ENCODE measurements around the gene TAPBPL.

The TAPBPL gene

GRCh38 chr12:6435961-6436715, 15.7 kb upstream of the TAPBPL start:
- DNase-seq (ENCODE audit: low read depth in 2 of 2, low spot score in 1 of 2) = no peak

GRCh38 chr12:6437586-6437985, 14.3 kb upstream of the TAPBPL start:
- DNase-seq (ENCODE audit: low read depth in 2 of 2, low spot score in 1 of 2) = no peak

- DNase-seq (ENCODE audit: low read depth in 2 of 2, low spot score in 1 of 2) = no peak
These were observed 13.5 kb upstream of the TAPBPL start for GRCh38 chr12:6438345-6438744.

GRCh38 chr12:6440391-6440790, 11.5 kb upstream of the TAPBPL start:
- DNase-seq (ENCODE audit: low read depth in 2 of 2, low spot score in 1 of 2) = no peak

DNA sequence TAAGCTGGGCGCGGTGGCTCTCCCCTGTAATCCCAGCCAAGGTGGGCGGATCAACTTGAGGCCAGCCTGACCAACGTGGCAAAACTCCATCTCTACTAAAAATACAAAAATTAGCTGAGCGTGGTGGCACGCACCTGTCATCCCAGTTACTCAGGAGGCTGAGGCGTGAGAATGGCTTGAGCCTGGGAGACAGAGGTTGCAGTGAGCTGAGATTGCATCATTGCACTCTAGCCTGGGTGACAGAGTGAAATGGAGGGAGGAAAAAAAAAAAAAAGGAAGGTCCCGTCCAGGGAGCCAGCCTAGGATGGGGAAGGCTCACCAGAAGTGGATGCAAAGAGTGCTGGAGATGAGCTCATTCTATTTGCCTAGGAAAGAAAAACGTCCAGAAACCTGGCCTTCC, 9.0 kb upstream of the TAPBPL start:
- no peak for DNase-seq (ENCODE audit: low read depth in 2 of 2, low spot score in 1 of 2)

DNA sequence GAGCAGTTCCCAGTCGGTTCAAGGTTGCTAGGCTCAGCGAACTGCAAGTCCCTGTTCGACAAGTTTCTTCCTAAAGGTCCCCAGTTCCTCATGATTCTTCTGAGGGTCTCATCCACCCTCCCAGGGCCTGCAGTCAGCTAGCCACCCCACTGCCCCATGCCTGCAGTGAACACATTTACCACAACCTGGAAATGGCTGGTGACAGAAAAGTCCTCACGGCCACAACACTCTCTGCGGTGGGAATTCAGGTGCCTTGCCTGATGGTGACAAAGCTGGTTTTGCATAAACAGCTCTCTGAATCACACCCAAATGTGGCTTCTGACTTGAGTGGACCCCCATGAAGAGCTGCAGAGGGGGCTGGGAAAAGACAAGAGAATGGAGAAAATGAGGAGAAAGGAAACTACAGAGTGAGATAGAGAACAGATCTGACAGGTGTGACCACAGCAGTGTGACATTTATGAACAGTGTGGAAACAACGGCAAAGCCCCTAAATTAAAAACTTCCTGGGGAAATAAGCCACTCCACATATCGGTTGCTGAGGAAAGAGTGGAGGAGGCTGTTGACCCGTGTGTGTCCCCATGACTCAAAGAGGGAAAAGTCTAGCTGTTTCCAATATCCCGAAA, 8.4 kb upstream of the TAPBPL start:
- DNase-seq (ENCODE audit: low read depth in 2 of 2, low spot score in 1 of 2) = no peak

- DNase-seq (ENCODE audit: low read depth in 2 of 2, low spot score in 1 of 2) = no peak
These were observed 7.8 kb upstream of the TAPBPL start for GRCh38 chr12:6444031-6444430.

GRCh38 chr12:6444704-6445688, 6.8 kb upstream of the TAPBPL start, which contains the start of gene CD27:
Gene CD27 (plus strand): TSS chr12:6444955. CDS start chr12:6445096, 141 bp downstream.
- no peak for DNase-seq (ENCODE audit: low read depth in 2 of 2, low spot score in 1 of 2)

DNA sequence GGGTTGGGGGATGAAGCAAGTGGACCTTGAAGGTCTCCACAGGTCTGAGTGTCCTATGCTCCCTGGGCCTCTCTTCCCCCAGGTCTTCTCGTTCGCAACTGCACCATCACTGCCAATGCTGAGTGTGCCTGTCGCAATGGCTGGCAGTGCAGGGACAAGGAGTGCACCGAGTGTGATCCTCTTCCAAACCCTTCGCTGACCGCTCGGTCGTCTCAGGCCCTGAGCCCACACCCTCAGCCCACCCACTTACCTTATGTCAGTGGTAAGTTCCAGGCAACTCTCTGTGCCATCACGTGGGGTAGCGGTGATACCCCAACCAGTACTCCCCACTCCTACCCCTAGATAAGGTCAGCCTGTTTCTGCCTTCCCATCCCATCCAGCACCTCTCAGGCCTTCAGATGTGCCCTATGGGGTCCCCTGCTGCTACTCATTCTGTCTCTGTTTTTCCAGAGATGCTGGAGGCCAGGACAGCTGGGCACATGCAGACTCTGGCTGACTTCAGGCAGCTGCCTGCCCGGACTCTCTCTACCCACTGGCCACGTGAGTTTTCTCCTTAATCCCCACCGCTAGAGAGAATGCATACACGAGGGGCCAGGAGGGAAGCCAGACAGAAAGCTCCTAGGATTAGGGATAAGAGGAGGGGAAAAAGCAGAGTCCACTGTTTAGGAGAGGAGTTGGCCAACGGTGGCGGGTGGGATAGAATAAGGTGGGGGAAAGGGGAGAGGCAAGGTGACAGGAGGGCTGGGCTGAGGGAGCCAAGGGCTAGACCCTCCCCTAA, 1.6 kb upstream of the TAPBPL start:
- no peak for DNase-seq (ENCODE audit: low read depth in 2 of 2, low spot score in 1 of 2)

- DNase-seq (ENCODE audit: low read depth in 2 of 2, low spot score in 1 of 2) = no peak
These were observed 934 bp upstream of the TAPBPL start for GRCh38 chr12:6450869-6451347.

DNA sequence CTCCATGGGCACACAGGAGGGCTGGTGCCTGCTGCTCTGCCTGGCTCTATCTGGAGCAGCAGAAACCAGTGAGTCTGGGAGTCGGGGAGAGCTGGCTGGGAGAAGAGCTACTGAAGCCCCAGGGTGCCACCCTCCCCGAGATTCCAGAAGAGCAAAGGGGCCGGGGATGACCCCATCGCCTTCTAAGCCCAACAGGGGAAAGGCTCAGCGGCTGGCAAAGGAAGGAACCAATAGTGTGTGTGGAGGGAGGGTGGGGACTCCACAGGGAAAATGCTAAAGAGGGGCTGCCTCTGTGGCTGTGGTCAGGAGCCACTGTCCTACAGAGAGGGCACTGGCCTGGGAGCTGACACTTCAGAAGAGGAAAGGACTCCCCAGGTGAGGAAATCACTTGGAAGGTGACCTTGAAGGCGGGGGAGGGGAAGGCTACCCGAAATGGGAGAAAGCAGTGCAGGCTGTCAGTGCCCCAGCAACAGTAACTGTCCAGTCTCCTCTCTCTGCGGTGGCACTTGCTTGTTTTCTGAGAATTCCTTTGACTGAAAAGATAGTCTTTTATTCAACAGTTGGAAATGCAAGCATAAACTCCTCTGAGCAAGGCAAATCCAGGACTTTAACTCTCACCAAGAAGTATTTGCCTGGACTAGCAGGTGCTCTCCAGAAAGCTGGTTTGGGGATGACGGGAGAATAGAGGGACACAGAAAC, 552 bp downstream of the TAPBPL start:
- DNase-seq (ENCODE audit: low read depth in 2 of 2, low spot score in 1 of 2) = no peak

DNA sequence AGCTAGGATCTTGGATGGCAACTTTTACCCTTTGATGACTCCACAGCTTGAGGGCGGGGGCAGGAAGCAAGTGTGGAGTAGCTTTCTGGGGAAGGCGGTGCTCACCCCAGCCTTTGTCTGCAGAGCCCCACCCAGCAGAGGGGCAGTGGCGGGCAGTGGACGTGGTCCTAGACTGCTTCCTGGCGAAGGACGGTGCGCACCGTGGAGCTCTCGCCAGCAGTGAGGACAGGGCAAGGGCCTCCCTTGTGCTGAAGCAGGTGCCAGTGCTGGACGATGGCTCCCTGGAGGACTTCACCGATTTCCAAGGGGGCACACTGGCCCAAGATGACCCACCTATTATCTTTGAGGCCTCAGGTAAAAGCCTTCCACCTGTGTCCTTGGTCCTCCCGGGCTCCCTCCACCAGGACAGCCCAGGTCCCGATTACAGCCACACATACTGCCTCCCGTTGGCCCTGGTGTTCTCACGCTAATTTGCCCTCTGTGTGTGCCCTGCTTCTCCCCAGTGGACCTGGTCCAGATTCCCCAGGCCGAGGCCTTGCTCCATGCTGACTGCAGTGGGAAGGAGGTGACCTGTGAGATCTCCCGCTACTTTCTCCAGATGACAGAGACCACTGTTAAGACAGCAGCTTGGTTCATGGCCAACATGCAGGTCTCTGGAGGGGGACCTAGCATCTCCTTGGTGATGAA, 1.2 kb downstream of the TAPBPL start:
- DNase-seq (ENCODE audit: low read depth in 2 of 2, low spot score in 1 of 2) = no peak

DNA sequence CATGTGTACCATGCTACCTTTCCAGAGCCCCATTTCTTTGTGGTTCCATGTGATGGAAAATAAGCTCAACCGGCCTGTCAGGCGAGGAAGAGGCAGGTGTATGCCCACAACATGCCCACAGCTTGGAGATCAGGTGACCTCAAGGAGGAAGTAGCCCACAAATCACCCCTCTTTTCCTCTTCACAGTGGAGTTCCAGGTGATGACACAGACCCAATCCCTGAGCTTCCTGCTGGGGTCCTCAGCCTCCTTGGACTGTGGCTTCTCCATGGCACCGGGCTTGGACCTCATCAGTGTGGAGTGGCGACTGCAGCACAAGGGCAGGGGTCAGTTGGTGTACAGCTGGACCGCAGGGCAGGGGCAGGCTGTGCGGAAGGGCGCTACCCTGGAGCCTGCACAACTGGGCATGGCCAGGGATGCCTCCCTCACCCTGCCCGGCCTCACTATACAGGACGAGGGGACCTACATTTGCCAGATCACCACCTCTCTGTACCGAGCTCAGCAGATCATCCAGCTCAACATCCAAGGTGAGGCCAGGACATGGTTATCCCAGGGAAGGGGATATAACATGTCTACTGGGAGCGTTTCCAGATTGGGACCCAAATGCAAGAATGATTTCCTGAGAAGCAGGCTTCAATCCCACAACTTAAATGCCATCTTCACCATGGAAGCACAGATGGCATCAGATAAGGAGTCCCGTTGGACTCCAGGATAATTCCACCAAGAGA, 5.5 kb downstream of the TAPBPL start:
- DNase-seq (ENCODE audit: low read depth in 2 of 2, low spot score in 1 of 2) = no peak

DNA sequence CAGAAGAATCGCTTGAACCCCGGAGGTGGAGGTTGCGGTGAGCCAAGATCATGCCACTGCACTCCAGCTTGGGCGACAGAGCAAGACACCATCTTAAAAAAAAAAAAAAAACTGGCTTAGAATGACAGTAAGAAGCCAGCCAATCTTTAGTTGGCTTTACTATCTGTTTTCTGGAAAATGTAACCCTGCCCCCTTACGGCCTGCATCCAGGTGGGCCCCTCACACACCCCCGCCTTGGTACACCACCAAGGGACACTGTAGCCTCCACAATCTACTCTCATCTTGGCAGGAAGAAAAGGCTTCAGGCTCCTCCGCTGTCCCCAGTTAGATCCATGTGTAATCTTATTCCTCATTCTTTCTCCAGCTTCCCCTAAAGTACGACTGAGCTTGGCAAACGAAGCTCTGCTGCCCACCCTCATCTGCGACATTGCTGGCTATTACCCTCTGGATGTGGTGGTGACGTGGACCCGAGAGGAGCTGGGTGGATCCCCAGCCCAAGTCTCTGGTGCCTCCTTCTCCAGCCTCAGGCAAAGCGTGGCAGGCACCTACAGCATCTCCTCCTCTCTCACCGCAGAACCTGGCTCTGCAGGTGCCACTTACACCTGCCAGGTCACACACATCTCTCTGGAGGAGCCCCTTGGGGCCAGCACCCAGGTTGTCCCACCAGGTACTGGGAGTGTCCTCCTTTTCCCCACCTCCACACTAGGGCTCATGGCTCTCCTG, 6.6 kb downstream of the TAPBPL start:
- DNase-seq (ENCODE audit: low read depth in 2 of 2, low spot score in 1 of 2) = no peak

GRCh38 chr12:6459004-6459337, 7.1 kb downstream of the TAPBPL start:
- no peak for DNase-seq (ENCODE audit: low read depth in 2 of 2, low spot score in 1 of 2)

GRCh38 chr12:6460751-6461371, 9.0 kb downstream of the TAPBPL start:
- no peak for DNase-seq (ENCODE audit: low read depth in 2 of 2, low spot score in 1 of 2)

DNA sequence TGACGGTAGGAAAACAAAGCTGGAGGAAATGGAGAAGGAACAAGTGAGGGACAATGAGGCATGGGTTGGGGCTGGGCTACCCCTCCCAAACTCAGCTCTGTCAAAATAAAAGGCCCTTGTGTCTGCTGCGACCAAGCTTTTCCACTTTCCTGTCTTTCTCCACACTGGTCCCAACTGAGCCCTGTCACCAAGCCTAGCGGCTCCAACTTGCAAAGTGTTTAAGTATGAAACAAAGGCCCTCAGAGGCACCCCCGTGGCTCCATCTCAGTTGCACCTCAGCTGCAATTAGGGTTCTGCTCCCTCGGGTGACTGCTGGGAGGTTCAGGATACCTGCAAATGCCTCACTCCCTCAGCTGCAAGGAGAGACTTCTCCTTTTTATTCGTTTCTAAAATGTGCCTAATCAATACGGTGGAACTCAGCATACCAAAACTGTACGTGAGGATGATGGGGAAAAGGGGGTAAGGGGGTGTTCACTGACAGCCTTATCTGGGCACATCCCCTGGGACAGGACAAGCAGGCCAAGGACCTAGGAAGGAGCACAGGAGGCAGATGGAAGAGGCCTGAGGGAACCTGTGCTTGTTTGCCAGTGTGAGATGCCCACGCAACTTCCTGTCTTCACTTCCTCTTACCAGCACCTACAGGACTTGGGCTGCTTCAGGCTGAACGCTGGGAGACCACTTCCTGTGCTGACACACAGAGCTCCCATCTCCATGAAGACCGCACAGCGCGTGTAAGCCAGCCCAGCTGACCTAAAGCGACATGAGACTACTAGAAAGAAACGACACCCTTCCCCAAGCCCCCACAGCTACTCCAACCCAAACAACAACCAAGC, 9.8 kb downstream of the TAPBPL start:
- peak in 1 of 2 donors; percentile 70 for DNase-seq (ENCODE audit: low read depth in 2 of 2, low spot score in 1 of 2)
